Ureter (tissue), 1 donor: Measurements from ENCODE around the gene CDKN2B. TPM values are rescaled to one million over a fixed set of nuclear protein-coding genes. Genes with fewer than 3 reads are reported as not detected.
A peak's percentile ranks its signal among the peaks of the same experiment; 100 is the strongest.
"Not testable (repeated sequence)": the region's sequence is repeated elsewhere in the genome, so short reads cannot be mapped to it uniquely, and the experiment has no call there.

Source experiments
- DNase-seq: peaks from one replicate; pipeline ENCODE4 v3.0.0-alpha.2; 2020; ENCODE audit warnings: low spot score
- total RNA-seq: library from RNA; stranded (reverse); gene quantifications from one replicate; pipeline ENCODE4 v1.2.4, GENCODE V29; 2023
- donor health status: DM: yes; HTN: yes; CAD: no.

Gene CDKN2B
- 6.1 TPM for total RNA-seq

GRCh38 chr9:22008717-22009505, at the start of gene CDKN2B:
TSS of gene CDKN2B (minus strand) at chr9:22009305. CDS start at chr9:22008953, 352 bp downstream.
- peak; percentile 97 for DNase-seq

- not testable (repeated sequence) for DNase-seq
Observed at GRCh38 chr9:22057972-22058371, 48.9 kb upstream of the CDKN2B start.

- DNase-seq = no peak
Observed at GRCh38 chr9:22056402-22056801, 47.3 kb upstream of the CDKN2B start.

GRCh38 chr9:22055090-22055489, 46.0 kb upstream of the CDKN2B start:
- no peak for DNase-seq

- DNase-seq = no peak
Observed at GRCh38 chr9:22054529-22054928, 45.4 kb upstream of the CDKN2B start.

- no peak for DNase-seq
Observed at GRCh38 chr9:22054076-22054475, 45.0 kb upstream of the CDKN2B start.

- DNase-seq = no peak
Observed at GRCh38 chr9:22053178-22053577, 44.1 kb upstream of the CDKN2B start.

- DNase-seq = no peak
Observed at GRCh38 chr9:22052376-22052945, 43.4 kb upstream of the CDKN2B start.

- DNase-seq = no peak
Observed at GRCh38 chr9:22050924-22051323, 41.8 kb upstream of the CDKN2B start.

- no peak for DNase-seq
Observed at GRCh38 chr9:22049411-22049810, 40.3 kb upstream of the CDKN2B start.

GRCh38 chr9:22047596-22047995, 38.5 kb upstream of the CDKN2B start:
- no peak for DNase-seq

GRCh38 chr9:22046243-22046885, 37.3 kb upstream of the CDKN2B start:
- no peak for DNase-seq

GRCh38 chr9:22045423-22045822, 36.3 kb upstream of the CDKN2B start:
- DNase-seq = no peak

- no peak for DNase-seq
Observed at GRCh38 chr9:22044583-22044982, 35.5 kb upstream of the CDKN2B start.

GRCh38 chr9:22043928-22044327, 34.8 kb upstream of the CDKN2B start:
- no peak for DNase-seq

- peak; percentile 68 for DNase-seq
Observed at GRCh38 chr9:22041775-22042174, 32.7 kb upstream of the CDKN2B start.

- no peak for DNase-seq
Observed at GRCh38 chr9:22041344-22041743, 32.2 kb upstream of the CDKN2B start.

- DNase-seq = no peak
Observed at GRCh38 chr9:22040760-22041159, 31.7 kb upstream of the CDKN2B start.

GRCh38 chr9:22039258-22039657, 30.2 kb upstream of the CDKN2B start:
- DNase-seq = no peak

- no peak for DNase-seq
Observed at GRCh38 chr9:22037954-22038690, 29.0 kb upstream of the CDKN2B start.

GRCh38 chr9:22036866-22037626, 27.9 kb upstream of the CDKN2B start:
- no peak for DNase-seq
